ENCODE measurements around the gene TLCD4. TPM values are rescaled to one million over a fixed set of nuclear protein-coding genes. Genes with fewer than 3 reads are reported as not detected.

Gene TLCD4
- total RNA-seq, 2 donors from 2014 or later, result 10.2 to 15.6 TPM

DNA sequence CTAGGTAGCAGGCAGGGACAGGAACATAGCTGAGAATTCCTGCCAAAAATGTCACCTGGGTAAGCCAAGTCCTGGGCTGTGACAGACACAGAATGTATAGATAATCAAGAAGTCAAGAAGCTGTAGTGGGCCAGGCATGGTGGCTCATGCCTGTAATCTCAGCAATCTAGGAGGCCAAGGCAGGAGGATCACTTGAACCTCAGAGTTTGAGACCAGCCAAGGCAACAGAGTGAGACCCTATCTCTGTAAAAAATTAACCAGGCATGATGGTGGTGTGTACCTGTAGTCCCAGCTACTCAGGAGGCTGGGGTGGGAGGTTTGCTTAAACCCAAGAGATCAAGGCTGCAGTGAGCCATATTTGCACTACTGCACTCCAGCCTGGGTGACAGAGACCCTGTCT lies 41.1 kb upstream of the TLCD4 start:
- Histone ChIP-seq H3K4me1 (peaks cover 12% of the 10 kb centered on the region), H3K36me3 (replicated peaks in 1 of 2; ENCODE audit: insufficient read depth in 1 of 2, low read depth in 2 of 2) (no peaks in the 10 kb centered on the region), H3K9me3 (no peaks in the 10 kb centered on the region), H3K27ac (no peak overlapping the region), H3K4me3 (no peak overlapping the region), H3K27me3 (no peaks in the 10 kb centered on the region)
- ATAC-seq (no peak), DNase-seq (no peak)
- TF ChIP-seq, protein P1, sequence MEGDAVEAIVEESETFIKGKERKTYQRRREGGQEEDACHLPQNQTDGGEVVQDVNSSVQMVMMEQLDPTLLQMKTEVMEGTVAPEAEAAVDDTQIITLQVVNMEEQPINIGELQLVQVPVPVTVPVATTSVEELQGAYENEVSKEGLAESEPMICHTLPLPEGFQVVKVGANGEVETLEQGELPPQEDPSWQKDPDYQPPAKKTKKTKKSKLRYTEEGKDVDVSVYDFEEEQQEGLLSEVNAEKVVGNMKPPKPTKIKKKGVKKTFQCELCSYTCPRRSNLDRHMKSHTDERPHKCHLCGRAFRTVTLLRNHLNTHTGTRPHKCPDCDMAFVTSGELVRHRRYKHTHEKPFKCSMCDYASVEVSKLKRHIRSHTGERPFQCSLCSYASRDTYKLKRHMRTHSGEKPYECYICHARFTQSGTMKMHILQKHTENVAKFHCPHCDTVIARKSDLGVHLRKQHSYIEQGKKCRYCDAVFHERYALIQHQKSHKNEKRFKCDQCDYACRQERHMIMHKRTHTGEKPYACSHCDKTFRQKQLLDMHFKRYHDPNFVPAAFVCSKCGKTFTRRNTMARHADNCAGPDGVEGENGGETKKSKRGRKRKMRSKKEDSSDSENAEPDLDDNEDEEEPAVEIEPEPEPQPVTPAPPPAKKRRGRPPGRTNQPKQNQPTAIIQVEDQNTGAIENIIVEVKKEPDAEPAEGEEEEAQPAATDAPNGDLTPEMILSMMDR (IDR thresholded peaks at IDR 0.05), result no peak
- TF ChIP-seq POLR2A (IDR thresholded peaks at IDR 0.05), result no peak
- intact Hi-C loops (cut with DNase I), result no loop called here

DNA sequence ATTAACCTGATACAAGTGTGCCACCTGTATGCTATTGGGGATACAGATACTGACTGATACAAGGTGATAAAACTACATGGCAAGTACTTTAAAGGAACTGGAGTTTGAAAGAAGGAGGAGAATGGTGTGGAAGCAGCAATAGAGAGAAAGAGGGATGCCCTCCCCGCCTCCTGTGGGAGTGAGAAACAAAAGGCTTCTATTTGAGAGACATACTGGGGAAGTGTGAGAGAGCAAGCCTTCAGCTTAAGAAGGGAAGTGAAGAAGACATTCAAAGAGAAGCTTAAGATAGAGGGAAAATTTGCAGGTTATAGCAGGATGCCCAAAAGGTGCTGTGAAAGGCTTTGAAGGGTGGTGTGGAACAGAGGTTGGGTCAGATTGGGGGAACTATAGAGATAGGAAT lies 36.7 kb upstream of the TLCD4 start:
- Histone ChIP-seq H3K36me3 (replicated peaks in 1 of 2; ENCODE audit: insufficient read depth in 1 of 2, low read depth in 2 of 2) (no peaks in the 10 kb centered on the region), H3K27ac (no peak overlapping the region), H3K9me3 (no peaks in the 10 kb centered on the region), H3K27me3 (no peaks in the 10 kb centered on the region), H3K4me3 (no peak overlapping the region), H3K4me1 (peaks cover 3% of the 10 kb centered on the region)
- no peak for ATAC-seq
- DNase-seq, result no peak
- intact Hi-C loops (cut with DNase I), result loop anchor here (10.0 kb wide), 1 partner anchor 144 kb away; no protein-coding TSS in a partner anchor
- TF ChIP-seq, protein P1 (IDR thresholded peaks at IDR 0.05), result no peak
- TF ChIP-seq POLR2A (IDR thresholded peaks at IDR 0.05), result no peak
- WGBS, 2 donors, result 90% methylated on average over 1 of the region's 1 CpG

DNA sequence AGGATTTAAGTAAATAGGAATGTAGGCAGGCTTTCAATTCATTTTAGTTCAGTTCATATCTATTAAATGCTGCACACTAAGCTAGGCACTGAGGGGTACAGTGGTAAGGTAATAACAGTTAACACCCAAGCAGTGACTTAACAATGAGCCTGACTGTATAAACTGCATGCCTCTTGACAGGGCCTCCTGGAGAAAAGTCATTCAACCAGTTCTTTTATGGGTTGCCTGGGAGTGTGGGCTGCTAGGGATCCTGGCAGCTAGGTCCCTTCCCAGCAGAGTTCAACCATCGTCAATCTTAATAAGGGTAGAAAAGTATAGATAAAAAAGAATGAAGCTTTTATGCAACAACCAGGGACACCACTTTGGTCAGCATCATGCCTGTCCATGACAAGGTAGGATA lies 36.3 kb upstream of the TLCD4 start:
- ATAC-seq, result no peak
- no peaks in the 10 kb centered on the region for H3K27me3 ChIP-seq
- H3K36me3 ChIP-seq (replicated peaks in 1 of 2; ENCODE audit: insufficient read depth in 1 of 2, low read depth in 2 of 2), result no peaks in the 10 kb centered on the region
- H3K27ac ChIP-seq, result no peak overlapping the region
- WGBS, 2 donors, result 41 to 44% methylated on average over 1 of the region's 1 CpG
- H3K9me3 ChIP-seq, result no peaks in the 10 kb centered on the region
- H3K4me1 ChIP-seq, result peaks cover 3% of the 10 kb centered on the region
- intact Hi-C loops (cut with DNase I), result loop anchor here (10.0 kb wide), 1 partner anchor 144 kb away; no protein-coding TSS in a partner anchor
- DNase-seq, result no peak
- no peak overlapping the region for H3K4me3 ChIP-seq
- no peak for TF ChIP-seq POLR2A (IDR thresholded peaks at IDR 0.05)
- TF ChIP-seq, protein P1 (IDR thresholded peaks at IDR 0.05), result no peak

DNA sequence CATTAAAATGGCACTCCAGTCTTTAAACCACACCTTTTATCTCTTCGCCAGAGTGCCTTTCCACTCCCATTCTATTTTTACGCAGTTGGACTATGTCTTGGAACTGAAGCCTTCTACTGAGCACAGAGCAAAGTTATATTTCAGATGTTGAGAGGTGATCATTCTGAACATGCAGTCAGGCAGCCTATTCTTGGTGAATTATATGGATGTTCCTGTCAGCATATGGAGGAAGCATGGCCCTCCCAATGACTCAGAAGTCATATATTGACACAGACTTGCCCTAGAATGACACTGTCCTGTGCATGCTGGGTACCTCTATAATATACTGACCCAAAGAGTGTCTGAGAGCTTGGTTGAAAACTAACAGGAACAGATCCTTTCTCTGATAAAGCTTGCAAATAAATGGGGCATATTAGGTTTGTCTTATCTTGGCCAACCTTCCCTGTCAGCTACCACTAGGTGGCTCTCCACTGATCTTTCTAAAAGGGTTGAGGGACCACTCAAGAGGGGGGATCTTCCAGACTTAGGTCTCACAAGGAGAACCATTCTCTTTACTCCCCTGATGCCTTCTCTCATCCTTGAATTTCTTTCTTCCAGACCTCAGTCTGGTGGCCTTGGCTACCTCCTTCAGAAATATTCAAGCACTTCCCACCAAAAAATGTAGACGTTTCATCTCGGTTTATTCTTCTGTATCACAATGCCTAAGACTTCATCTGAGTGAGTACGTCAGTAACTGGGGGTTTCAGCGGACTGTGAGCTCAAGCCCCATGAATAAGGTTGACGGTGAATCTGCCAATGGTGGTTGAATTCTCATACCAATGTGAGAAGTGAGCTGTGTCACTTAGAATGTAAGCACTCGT lies 32.6 kb upstream of the TLCD4 start:
- no peaks in the 10 kb centered on the region for H3K36me3 ChIP-seq (replicated peaks in 1 of 2; ENCODE audit: insufficient read depth in 1 of 2, low read depth in 2 of 2)
- DNase-seq, result peak in 2 of 4 donors; percentile 17 to 43
- no peak overlapping the region for H3K4me3 ChIP-seq
- WGBS, 2 donors, result 63 to 72% methylated on average over 8 of the region's 8 CpGs
- intact Hi-C loops (cut with DNase I), result loop anchor here (10.0 kb wide), 1 partner anchor 140 kb away; no protein-coding TSS in a partner anchor
- H3K9me3 ChIP-seq, result no peaks in the 10 kb centered on the region
- H3K27me3 ChIP-seq, result no peaks in the 10 kb centered on the region
- TF ChIP-seq POLR2A (IDR thresholded peaks at IDR 0.05), result no peak
- TF ChIP-seq, protein P1 (IDR thresholded peaks at IDR 0.05), result peak in 6 of 7 experiments; percentile 31 to 66 (median 51)
- ATAC-seq, result peak; percentile 26
- peaks cover 3% of the 10 kb centered on the region for H3K4me1 ChIP-seq
- H3K27ac ChIP-seq, result no peak overlapping the region
